GM12801 (cell line): ENCODE measurements around the gene MEGF10.

Source experiments
- CTCF ChIP-seq: IDR thresholded peaks from one replicate; pipeline ENCODE4 v1.5.1; 2011; ENCODE audit warnings: control low read depth; ENCODE audit not compliant: insufficient read length; ENCODE audit errors: extremely low read depth

MEGF10 gene

GRCh38 chr5:127425868-127426267, 135.3 kb downstream of the MEGF10 start:
- TF ChIP-seq CTCF = no peak

GRCh38 chr5:127426661-127427060, 136.1 kb downstream of the MEGF10 start:
- no peak for TF ChIP-seq CTCF

- TF ChIP-seq CTCF = no peak
Observed at GRCh38 chr5:127428276-127428675, 137.7 kb downstream of the MEGF10 start.

- TF ChIP-seq CTCF = no peak
Observed at GRCh38 chr5:127428748-127429147, 138.2 kb downstream of the MEGF10 start.

GRCh38 chr5:127429928-127430327, 139.3 kb downstream of the MEGF10 start:
- no peak for TF ChIP-seq CTCF

- TF ChIP-seq CTCF = no peak
Observed at GRCh38 chr5:127430627-127431026, 140.0 kb downstream of the MEGF10 start.

GRCh38 chr5:127431977-127432585, 141.5 kb downstream of the MEGF10 start:
- no peak for TF ChIP-seq CTCF
